NCI-H2196 treated with DMSO at 0.1 percent for 48 hours (cell line): ENCODE measurements around the gene ETV4.

Experiments used
- DNase-seq: peaks from one replicate; lab custom pipeline; 2025; ENCODE audit not compliant: unreplicated experiment; lab: John Stamatoyannopoulos, UW

ETV4 gene

GRCh38 chr17:43546319-43547188, at the start of gene ETV4:
Gene ETV4 (minus strand): TSS chr17:43546340. CDS start chr17:43545617, 723 bp downstream.
- DNase-seq = peak; percentile 91

- no peak for DNase-seq
These were observed 49.3 kb upstream of the ETV4 start for GRCh38 chr17:43595466-43595865.

- DNase-seq = no peak
These were observed 45.8 kb upstream of the ETV4 start for GRCh38 chr17:43591779-43592562.

GRCh38 chr17:43591001-43591400, 44.9 kb upstream of the ETV4 start:
- DNase-seq = no peak

GRCh38 chr17:43588664-43589435, 42.7 kb upstream of the ETV4 start:
- no peak for DNase-seq

- DNase-seq = no peak
These were observed 42.0 kb upstream of the ETV4 start for GRCh38 chr17:43588121-43588520.

GRCh38 chr17:43587647-43588046, 41.5 kb upstream of the ETV4 start:
- DNase-seq = no peak

GRCh38 chr17:43584666-43585102, 38.5 kb upstream of the ETV4 start:
- DNase-seq = no peak

- DNase-seq = no peak
These were observed 37.2 kb upstream of the ETV4 start for GRCh38 chr17:43583332-43583731.

GRCh38 chr17:43581613-43582012, 35.5 kb upstream of the ETV4 start:
- DNase-seq = no peak

GRCh38 chr17:43581130-43581529, 35.0 kb upstream of the ETV4 start:
- no peak for DNase-seq

- no peak for DNase-seq
These were observed 33.5 kb upstream of the ETV4 start for GRCh38 chr17:43579566-43580140.

GRCh38 chr17:43578699-43579565, 32.8 kb upstream of the ETV4 start:
- no peak for DNase-seq

- no peak for DNase-seq
These were observed 32.2 kb upstream of the ETV4 start for GRCh38 chr17:43578404-43578698.

GRCh38 chr17:43577664-43578403, 31.7 kb upstream of the ETV4 start:
- no peak for DNase-seq

GRCh38 chr17:43576563-43577229, 30.6 kb upstream of the ETV4 start:
- peak; percentile 35 for DNase-seq

GRCh38 chr17:43574896-43575525, 28.9 kb upstream of the ETV4 start:
- no peak for DNase-seq

- no peak for DNase-seq
These were observed 28.2 kb upstream of the ETV4 start for GRCh38 chr17:43574348-43574747.
